HepG2 (cell line): ENCODE measurements around the gene PRCP. TPM values are rescaled to one million over a fixed set of nuclear protein-coding genes. Genes with fewer than 3 reads are reported as not detected.

Experiments
- BATF2 ChIP-seq: sonication (generic); formaldehyde crosslinking; IDR thresholded peaks from 2 replicates; pipeline ENCODE4 v1.8.0; 2022; ENCODE audit warnings: mild to moderate bottlenecking, missing genetic modification reagents, moderate library complexity
- CBX1 ChIP-seq: IDR thresholded peaks from one replicate; pipeline ENCODE4 v1.6.1; 2016; ENCODE audit warnings: antibody characterized with exemption, low read depth
- CENPX ChIP-seq: sonication (generic); formaldehyde crosslinking; IDR thresholded peaks from 2 replicates; pipeline ENCODE4 v1.9.0; 2021; ENCODE audit warnings: mild to moderate bottlenecking, missing genetic modification reagents, moderate library complexity
- CSRNP2 ChIP-seq: sonication (generic); formaldehyde crosslinking; conservative IDR thresholded peaks from 2 replicates; pipeline ENCODE4 v1.8.0; 2022; ENCODE audit warnings: low read depth, missing genetic modification reagents
- FLYWCH1 ChIP-seq: sonication (generic); formaldehyde crosslinking; IDR thresholded peaks from 2 replicates; pipeline ENCODE4 v1.8.1; 2023; ENCODE audit warnings: mild to moderate bottlenecking, missing genetic modification reagents
- GABPB1 ChIP-seq: IDR thresholded peaks from 2 replicates; pipeline ENCODE4 v1.6.1; 2016; ENCODE audit warnings: mild to moderate bottlenecking, missing genetic modification reagents, moderate library complexity, missing compliant biosample characterization
- GATAD1 ChIP-seq: IDR thresholded peaks from 2 replicates; pipeline ENCODE4 v1.6.1; 2016; ENCODE audit warnings: missing genetic modification reagents, missing compliant biosample characterization
- JUN ChIP-seq: sonication (generic); formaldehyde crosslinking; IDR thresholded peaks from 2 replicates; pipeline ENCODE4 v1.4.0; 2020; ENCODE audit warnings: mild to moderate bottlenecking, missing genetic modification reagents
- KLF16 ChIP-seq, 2 experiments: sonication (generic) in 1 of 2; formaldehyde crosslinking in 1 of 2; IDR thresholded peaks; 2 replicates each; pipeline versions ENCODE4 v1.6.1 to v1.8.0; 2016 to 2023; ENCODE audit warnings: missing genetic modification reagents in 2 of 2, missing compliant biosample characterization in 1 of 2
- ZFP36L2 ChIP-seq: sonication (generic); formaldehyde crosslinking; IDR thresholded peaks from 2 replicates; pipeline ENCODE4 v1.4.0; 2020; ENCODE audit warnings: missing genetic modification reagents
- ZNF225 ChIP-seq: sonication (generic); formaldehyde crosslinking; IDR thresholded peaks from 2 replicates; pipeline ENCODE4 v1.4.0; 2020; ENCODE audit warnings: mild to moderate bottlenecking, missing genetic modification reagents
- ZNF329 ChIP-seq: sonication (generic); formaldehyde crosslinking; IDR thresholded peaks from 2 replicates; pipeline ENCODE4 v1.9.0; 2021; ENCODE audit warnings: low read depth, mild to moderate bottlenecking, missing genetic modification reagents
- ZNF337 ChIP-seq: sonication (generic); formaldehyde crosslinking; IDR thresholded peaks from 2 replicates; pipeline ENCODE4 v1.5.1; 2020; ENCODE audit warnings: missing genetic modification reagents, low read depth, mild to moderate bottlenecking, borderline replicate concordance
- ZNF567 ChIP-seq: sonication (generic); formaldehyde crosslinking; IDR thresholded peaks from 2 replicates; pipeline ENCODE4 v1.8.1; 2023; ENCODE audit warnings: mild to moderate bottlenecking, missing genetic modification reagents, borderline replicate concordance
- ZNF839 ChIP-seq: sonication (generic); formaldehyde crosslinking; IDR thresholded peaks from 2 replicates; pipeline ENCODE4 v1.4.0; 2020; ENCODE audit warnings: missing genetic modification reagents, mild to moderate bottlenecking, borderline replicate concordance
- polyA plus RNA-seq, 8 experiments: library from polyadenylated mRNA; depleted of rRNA in 3 of 8; stranded (reverse) in 7 of 8; unstranded in 1 of 8; fragments of >200 nt; fragmentation: Illumina TruSeq in 4 of 8; extraction: Trizol in 4 of 8; gene quantifications; 2 replicates each; pipeline versions ENCODE4 v1.2.1 to v1.2.3, GENCODE V29; 2011 to 2016; ENCODE audit warnings: low read depth in 4 of 8, missing spikeins in 1 of 8, mixed read lengths in 1 of 8; ENCODE audit not compliant: insufficient read depth in 1 of 8
- total RNA-seq, 5 experiments: library from RNA; depleted of rRNA; stranded (reverse); fragments of >200 nt; fragmentation: Illumina TruSeq; extraction: Trizol; gene quantifications; 2 replicates each; pipeline ENCODE4 v1.2.3, GENCODE V29; 2016; ENCODE audit warnings: low read depth in 1 of 5
- TF ChIP-seq, protein P1 (sequence below): sonication (generic); formaldehyde crosslinking; IDR thresholded peaks from 2 replicates; pipeline ENCODE4 v1.4.0; 2020; ENCODE audit warnings: missing genetic modification reagents, borderline replicate concordance
- TF ChIP-seq, protein P2 (sequence below): sonication (generic); formaldehyde crosslinking; IDR thresholded peaks from 2 replicates; pipeline ENCODE4 v1.4.0; 2020; ENCODE audit warnings: mild to moderate bottlenecking, low read depth, missing genetic modification reagents
- TF ChIP-seq, protein P3 (sequence below): sonication (generic); formaldehyde crosslinking; IDR thresholded peaks from 2 replicates; pipeline ENCODE4 v1.9.0; 2022; ENCODE audit warnings: low read depth, missing genetic modification reagents

Gene PRCP
- total and polyA plus RNA-seq, 2 of the 13 experiments (the other 11 are each of a cell fraction or from before 2014, with no cell fraction given) = 84.2 to 105 TPM

DNA sequence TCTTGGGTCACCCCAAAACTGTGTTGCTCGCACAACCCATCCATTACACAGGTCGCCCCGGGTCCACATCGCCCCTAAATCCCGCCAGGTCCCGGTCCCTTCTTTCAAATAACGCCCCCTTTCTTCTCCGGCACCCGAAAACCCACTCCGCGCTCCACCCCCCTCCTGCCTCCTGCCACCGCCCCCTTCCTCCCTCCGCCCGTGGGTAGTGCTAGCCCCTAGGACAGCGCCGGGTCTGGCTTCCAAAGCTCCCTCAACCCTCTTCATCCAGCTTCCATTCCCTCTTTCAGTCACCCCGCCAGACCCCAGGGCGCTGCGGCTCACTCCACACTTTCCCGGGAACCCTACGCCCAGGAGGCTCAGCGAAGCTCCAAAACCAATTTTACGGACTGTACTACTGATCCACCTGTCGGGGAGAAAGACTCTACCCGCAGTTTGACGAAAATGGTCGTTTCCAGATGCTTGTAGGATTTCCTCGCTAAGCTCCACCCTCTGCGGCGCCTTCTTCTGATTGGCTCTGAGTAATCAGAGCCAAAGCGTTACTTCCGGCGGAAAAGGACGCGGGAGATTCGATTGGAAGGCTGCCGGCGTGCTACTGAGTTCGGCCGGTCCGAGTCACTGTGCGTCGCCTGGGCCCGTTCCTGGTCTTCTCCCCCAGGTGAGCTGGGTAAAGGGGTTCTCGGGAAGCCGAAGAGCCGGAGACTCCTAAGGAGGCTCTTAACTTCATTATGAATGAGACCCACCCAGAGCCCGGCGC lies 1.1 kb upstream of the PRCP start, which contains the start of gene DDIAS (continued):
- no peak; the same call in 1 of the 2 replicates for TF ChIP-seq CSRNP2 (CRISPR knock-in tag)
- 0 out of 2 replicates have a peak, but pooled peaks have one; percentile 44 for TF ChIP-seq ZNF225 (CRISPR knock-in tag)
- peak; percentile 95 for TF ChIP-seq GATAD1 (CRISPR knock-in tag)
- no peak; the same call in 1 of the 2 replicates for TF ChIP-seq JUN (CRISPR knock-in tag)
- no peak for TF ChIP-seq FLYWCH1 (CRISPR knock-in tag)
- TF ChIP-seq, protein P1, sequence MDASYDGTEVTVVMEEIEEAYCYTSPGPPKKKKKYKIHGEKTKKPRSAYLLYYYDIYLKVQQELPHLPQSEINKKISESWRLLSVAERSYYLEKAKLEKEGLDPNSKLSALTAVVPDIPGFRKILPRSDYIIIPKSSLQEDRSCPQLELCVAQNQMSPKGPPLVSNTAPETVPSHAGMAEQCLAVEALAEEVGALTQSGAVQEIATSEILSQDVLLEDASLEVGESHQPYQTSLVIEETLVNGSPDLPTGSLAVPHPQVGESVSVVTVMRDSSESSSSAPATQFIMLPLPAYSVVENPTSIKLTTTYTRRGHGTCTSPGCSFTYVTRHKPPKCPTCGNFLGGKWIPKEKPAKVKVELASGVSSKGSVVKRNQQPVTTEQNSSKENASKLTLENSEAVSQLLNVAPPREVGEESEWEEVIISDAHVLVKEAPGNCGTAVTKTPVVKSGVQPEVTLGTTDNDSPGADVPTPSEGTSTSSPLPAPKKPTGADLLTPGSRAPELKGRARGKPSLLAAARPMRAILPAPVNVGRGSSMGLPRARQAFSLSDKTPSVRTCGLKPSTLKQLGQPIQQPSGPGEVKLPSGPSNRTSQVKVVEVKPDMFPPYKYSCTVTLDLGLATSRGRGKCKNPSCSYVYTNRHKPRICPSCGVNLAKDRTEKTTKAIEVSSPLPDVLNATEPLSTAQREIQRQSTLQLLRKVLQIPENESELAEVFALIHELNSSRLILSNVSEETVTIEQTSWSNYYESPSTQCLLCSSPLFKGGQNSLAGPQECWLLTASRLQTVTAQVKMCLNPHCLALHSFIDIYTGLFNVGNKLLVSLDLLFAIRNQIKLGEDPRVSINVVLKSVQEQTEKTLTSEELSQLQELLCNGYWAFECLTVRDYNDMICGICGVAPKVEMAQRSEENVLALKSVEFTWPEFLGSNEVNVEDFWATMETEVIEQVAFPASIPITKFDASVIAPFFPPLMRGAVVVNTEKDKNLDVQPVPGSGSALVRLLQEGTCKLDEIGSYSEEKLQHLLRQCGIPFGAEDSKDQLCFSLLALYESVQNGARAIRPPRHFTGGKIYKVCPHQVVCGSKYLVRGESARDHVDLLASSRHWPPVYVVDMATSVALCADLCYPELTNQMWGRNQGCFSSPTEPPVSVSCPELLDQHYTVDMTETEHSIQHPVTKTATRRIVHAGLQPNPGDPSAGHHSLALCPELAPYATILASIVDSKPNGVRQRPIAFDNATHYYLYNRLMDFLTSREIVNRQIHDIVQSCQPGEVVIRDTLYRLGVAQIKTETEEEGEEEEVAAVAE (CRISPR knock-in tag) = peak; percentile 51; the same call in 1 of the 2 replicates
- TF ChIP-seq, protein P2, sequence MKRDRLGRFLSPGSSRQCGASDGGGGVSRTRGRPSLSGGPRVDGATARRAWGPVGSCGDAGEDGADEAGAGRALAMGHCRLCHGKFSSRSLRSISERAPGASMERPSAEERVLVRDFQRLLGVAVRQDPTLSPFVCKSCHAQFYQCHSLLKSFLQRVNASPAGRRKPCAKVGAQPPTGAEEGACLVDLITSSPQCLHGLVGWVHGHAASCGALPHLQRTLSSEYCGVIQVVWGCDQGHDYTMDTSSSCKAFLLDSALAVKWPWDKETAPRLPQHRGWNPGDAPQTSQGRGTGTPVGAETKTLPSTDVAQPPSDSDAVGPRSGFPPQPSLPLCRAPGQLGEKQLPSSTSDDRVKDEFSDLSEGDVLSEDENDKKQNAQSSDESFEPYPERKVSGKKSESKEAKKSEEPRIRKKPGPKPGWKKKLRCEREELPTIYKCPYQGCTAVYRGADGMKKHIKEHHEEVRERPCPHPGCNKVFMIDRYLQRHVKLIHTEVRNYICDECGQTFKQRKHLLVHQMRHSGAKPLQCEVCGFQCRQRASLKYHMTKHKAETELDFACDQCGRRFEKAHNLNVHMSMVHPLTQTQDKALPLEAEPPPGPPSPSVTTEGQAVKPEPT (CRISPR knock-in tag) = no peak
- no peak for TF ChIP-seq ZNF567 (CRISPR knock-in tag)
- TF ChIP-seq ZNF337 (CRISPR knock-in tag) = no peak
- TF ChIP-seq ZFP36L2 (CRISPR knock-in tag) = no peak
- TF ChIP-seq ZNF329 (CRISPR knock-in tag) = no peak
- peak in 1 of 2 experiments; percentile 68; a peak in 1 of 4 replicates for TF ChIP-seq KLF16 (CRISPR knock-in tag; IDR thresholded peaks at IDR 0.05)
- no peak for TF ChIP-seq ZNF839 (CRISPR knock-in tag)
- TF ChIP-seq BATF2 (CRISPR knock-in tag) = 0 out of 2 replicates have a peak, but pooled peaks have one; percentile 34
- peak; percentile 96 for TF ChIP-seq GABPB1 (CRISPR knock-in tag)
- peak; percentile 36 for TF ChIP-seq CBX1
- TF ChIP-seq, protein P3, sequence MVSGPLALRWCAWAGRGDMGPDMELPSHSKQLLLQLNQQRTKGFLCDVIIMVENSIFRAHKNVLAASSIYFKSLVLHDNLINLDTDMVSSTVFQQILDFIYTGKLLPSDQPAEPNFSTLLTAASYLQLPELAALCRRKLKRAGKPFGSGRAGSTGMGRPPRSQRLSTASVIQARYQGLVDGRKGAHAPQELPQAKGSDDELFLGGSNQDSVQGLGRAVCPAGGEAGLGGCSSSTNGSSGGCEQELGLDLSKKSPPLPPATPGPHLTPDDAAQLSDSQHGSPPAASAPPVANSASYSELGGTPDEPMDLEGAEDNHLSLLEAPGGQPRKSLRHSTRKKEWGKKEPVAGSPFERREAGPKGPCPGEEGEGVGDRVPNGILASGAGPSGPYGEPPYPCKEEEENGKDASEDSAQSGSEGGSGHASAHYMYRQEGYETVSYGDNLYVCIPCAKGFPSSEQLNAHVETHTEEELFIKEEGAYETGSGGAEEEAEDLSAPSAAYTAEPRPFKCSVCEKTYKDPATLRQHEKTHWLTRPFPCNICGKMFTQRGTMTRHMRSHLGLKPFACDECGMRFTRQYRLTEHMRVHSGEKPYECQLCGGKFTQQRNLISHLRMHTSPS (CRISPR knock-in tag) = no peak
- TF ChIP-seq CENPX (CRISPR knock-in tag) = no peak
